Measurements from ENCODE around the gene VIT.
"Not testable (repeated sequence)": the region's sequence is repeated elsewhere in the genome, so short reads cannot be mapped to it uniquely, and the experiment has no call there.

The VIT gene

GRCh38 chr2:36807223-36807886 lies 110.8 kb downstream of the VIT start:
- no peak for DNase-seq (ENCODE audit: low spot score)

- no peak for DNase-seq (ENCODE audit: low spot score)
These were observed 112.0 kb downstream of the VIT start for GRCh38 chr2:36808386-36809068.

DNA sequence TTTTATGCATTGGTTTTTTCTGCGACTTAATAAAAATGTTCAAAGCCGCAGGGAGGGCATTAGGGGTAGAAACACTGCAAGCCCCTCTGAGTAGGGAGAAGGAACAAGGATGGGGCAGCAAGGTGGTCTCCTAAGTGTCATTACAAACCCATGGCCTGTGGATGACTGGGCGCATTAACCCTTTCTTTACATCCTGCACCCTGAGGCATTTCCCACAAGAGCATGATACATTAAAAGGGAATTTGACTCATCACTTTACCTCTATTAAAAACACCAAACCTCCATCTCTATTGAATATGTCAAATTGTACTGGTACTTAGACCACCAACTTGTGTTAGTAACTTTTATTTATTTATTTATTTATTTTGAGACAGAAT lies 112.5 kb downstream of the VIT start:
- no peak for DNase-seq (ENCODE audit: low spot score)

DNA sequence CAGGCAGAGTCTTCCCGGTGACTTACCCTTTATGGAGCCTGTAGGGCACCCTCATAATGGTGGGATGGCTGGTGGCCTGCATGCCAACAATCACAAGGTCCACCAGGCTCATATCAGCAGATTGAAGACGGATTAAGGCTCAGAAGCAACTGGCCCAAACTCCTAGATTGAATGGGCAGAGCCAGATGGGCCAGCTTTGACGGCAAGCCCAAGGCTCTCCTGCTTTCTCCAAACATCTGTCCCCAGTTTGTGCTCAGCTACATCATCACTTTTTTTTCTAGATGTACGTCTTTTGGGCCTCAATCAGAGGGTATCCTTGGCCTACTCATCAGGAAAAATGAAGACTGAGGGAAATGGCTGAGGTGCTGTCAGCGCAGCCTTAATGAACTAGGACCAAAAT lies 114.6 kb downstream of the VIT start:
- DNase-seq (ENCODE audit: low spot score): no peak

GRCh38 chr2:36812196-36812595 lies 115.7 kb downstream of the VIT start:
- no peak for DNase-seq (ENCODE audit: low spot score)

GRCh38 chr2:36818542-36818941 lies 122.0 kb downstream of the VIT start:
- DNase-seq (ENCODE audit: low spot score): no peak

- no peak for DNase-seq (ENCODE audit: low spot score)
These were observed 122.7 kb downstream of the VIT start for GRCh38 chr2:36819095-36819711.

- DNase-seq (ENCODE audit: low spot score): no peak
These were observed 124.6 kb downstream of the VIT start for GRCh38 chr2:36820942-36821605.

- no peak for DNase-seq (ENCODE audit: low spot score)
These were observed 127.4 kb downstream of the VIT start for GRCh38 chr2:36823862-36824261.

- no peak for DNase-seq (ENCODE audit: low spot score)
These were observed 127.8 kb downstream of the VIT start for GRCh38 chr2:36824273-36824672.

DNA sequence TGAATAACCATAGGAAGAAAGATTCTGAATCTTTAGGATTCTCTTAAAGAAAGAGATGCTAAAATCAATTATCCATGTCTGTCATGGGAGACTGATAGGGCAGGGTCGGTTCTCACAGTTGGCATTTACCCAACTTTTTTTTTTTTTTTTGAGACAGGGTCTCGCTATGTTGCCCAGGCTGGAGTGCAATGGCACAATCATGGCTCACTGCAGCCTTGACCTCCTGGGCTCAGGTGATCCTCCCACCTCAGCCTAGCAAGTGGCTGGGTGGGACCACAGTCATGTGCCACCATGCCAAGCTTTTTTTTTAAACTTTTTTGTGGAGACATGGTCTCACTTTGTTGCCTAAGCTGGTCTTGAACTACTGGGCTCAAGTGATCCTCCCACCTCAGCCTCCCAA lies 128.2 kb downstream of the VIT start:
- DNase-seq (ENCODE audit: low spot score): not testable (repeated sequence)

- DNase-seq (ENCODE audit: low spot score): no peak
These were observed 134.7 kb downstream of the VIT start for GRCh38 chr2:36831185-36831584.

- no peak for DNase-seq (ENCODE audit: low spot score)
These were observed 137.7 kb downstream of the VIT start for GRCh38 chr2:36834203-36834602.

DNA sequence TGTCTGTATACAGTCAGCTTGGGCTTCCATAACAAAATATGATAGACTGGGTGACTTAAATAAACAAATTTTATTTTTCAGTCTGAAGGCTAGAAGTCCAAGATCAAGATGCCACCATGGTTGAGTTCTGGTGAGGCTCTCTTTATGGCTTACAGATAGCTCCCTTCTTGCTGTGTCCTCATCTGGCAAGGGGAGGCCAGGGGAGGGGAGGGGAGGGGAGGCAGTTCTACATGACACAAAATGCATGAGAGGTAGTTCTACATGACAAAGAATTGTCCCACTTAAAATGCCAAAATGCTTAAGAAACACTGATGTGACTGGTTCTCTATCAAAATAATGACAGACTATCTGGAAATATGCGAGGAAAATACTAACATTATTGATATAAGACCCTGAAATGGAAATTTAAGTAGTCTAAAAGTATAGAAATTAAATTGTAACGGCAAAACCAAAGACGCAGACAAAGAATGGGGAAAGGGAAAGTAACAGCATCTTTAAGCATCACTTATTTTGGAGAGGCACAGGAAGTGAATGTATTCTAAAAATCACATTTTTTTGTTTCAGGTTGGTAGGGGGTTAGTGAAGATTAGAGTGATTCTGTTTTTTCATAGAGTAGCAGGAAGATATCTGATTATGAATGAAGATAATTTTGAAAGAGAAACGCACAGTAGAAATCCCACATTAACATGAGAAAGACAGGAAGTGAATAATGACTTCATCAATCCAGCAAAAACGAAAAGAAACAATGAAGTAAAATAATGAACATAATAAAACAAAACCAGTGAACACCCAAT lies 138.4 kb downstream of the VIT start:
- no peak for DNase-seq (ENCODE audit: low spot score)

GRCh38 chr2:36839976-36840617 lies 143.6 kb downstream of the VIT start:
- no peak for DNase-seq (ENCODE audit: low spot score)

DNA sequence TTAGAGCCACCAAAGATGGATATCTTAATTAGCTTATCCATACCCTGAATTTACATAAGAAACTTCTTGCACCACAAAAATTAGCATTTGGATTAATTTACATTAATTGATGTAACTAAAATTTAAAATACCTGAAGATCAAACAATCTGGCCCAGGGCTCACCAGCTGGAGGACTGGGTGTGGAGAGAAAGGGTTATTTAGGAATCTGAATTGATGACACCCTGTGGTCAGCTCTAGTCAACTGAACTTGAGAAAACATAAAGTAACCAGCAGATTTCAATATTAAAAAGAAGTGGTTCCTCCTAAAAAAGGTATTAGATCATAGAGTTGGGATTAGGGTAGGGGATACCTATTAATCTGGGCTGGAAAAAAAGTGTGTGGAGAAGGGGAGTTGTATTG lies 147.3 kb downstream of the VIT start:
- DNase-seq (ENCODE audit: low spot score): no peak

GRCh38 chr2:36849265-36849664 lies 152.8 kb downstream of the VIT start:
- no peak for DNase-seq (ENCODE audit: low spot score)

GRCh38 chr2:36854241-36854640 lies 157.7 kb downstream of the VIT start:
- no peak for DNase-seq (ENCODE audit: low spot score)

- DNase-seq (ENCODE audit: low spot score): no peak
These were observed 158.9 kb downstream of the VIT start for GRCh38 chr2:36855429-36855828.

DNA sequence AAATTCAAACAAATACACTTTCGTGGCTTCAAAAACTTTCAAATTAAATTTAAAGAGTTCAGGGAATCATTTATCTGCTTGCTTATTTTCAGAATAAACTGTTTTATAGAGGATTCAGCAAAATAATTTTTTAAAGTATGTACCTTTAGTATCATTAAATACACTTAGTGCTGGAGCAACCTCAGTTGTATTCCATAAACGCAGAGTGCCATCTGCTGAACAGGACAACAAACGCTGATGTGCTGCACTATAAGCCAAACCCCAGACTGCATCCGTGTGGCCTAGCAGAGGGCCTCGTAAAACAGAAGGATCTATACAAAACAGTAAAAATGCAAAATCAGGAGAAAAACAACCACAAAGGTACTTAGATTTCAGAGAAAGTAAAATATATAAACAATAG lies 161.2 kb downstream of the VIT start:
- DNase-seq (ENCODE audit: low spot score): no peak

- peak; percentile 27 for DNase-seq (ENCODE audit: low spot score)
These were observed 162.3 kb downstream of the VIT start for GRCh38 chr2:36858551-36859365.

Measured in activated CD4-positive, alpha-beta T cell treated with anti-CD3 and anti-CD28 coated beads, Interleukin-2, Interleukin-4, amounts not matched to agents 100 ng/mL and 50 ng/mL, durations not matched to agents 16 hours and 8 hours (primary cell).